Measurements from ENCODE around the gene TMEM273.
A peak's percentile ranks its signal among the peaks of the same experiment; 100 is the strongest.

TMEM273 gene

DNA sequence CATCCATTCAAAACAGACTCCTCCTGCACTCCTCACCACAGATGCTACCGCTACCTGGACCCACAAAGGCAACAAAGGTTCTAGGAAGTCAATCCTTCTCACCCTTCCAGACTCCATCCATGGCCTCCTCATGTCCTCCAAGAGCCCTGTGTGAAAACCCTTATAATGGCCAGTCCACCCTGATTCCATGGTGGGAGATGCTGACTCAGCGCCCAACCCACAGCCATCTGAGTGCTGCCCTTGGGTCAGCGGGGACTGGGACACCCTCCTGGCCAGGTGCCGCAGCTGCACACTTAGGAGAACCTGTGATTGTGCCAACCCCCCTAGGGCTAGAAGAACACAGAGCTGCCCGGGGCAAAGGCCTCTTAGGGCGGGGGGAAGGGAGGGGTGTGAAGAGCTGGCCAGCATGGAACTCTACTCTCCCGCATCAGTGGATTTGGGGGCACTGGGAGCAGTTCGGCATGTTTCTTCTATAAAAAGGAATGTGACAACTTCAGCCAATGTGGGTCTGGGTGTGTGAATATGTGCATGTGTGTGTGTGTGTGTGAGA, 25.4 kb downstream of the TMEM273 start:
- DNase-seq, result peak; percentile 1

DNA sequence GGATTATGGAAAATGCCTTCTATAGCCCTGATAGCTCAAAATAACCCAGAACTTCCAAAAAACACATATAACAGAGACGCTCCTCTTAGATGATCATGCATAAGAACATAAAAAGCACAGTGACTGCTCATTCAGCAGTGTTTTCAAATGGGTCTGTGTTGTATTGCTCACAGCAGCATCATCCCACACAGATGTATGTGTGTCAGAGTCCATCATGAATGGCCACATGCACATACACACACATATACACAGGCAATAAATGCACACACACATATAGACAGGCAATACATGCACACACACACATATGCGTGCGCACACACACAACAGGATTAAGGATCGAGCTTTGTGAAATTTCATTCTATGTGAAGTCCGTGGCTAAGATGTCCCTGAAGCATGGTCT, 26.1 kb downstream of the TMEM273 start:
- DNase-seq, result no peak

DNA sequence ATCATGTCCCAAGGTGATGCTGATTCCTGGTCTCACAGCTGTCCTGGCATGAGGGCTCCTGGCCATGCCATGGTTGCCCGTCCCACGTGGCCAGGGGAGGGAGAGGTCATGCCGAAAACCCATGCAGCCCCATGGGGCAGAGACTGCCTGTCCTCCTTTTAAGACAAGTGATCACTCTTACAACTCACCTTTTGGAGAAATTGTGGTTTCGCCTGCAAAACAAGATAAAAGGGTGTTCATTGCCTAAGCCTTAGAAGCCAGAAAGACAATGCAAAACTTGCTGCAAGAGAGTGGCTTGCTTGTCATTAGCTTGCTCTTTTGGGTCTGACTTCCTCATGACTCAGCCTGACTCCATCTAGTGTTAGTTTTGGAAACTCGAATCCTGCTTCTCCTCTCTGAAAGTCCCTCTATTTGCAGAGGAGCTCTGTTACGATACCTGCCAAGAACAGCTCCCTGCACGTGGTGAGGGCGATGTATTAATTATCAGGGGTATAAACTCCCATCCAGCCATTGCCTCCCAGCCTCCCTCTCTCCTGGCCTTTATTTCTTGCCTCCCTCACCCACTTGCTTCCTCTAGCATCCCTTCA, 26.7 kb downstream of the TMEM273 start:
- peak; percentile 73 for DNase-seq

DNA sequence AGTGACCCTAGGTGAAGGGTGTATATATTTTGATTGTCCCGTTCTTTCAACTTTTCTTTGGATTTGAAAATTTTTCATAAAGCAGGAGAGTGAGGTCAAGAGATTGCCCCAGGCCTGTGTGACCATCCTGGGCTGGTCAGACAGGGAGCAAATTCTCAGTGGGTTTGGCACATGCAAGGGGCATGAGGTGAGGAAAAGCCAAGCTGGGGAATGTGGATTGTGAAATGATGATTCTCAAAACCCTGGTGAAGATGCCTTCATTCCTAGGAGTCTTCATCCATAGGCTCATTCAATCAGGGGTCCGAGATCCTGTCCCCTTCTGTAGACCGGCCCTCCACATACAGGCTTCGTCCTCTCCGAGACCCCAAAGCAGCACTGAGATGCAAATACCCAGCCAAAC, 27.4 kb downstream of the TMEM273 start:
- no peak for DNase-seq

DNA sequence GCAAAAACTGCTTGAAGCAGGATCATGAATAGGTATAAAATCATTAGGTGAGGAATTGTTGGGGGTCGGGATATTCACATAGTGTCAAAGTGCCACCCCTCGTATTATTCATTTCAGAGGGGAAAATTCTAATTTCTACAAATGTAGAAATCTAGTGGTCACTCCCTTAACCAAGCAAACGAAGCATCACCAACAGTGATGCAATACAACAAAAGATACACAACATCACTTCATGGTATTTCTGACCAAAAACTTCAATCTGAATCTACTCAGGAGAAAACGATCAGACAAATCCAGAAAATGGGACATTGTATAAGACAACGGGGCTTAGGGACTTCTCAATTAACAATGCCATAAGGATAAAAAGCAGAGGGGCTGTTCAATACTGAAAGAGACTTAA, 28.1 kb downstream of the TMEM273 start:
- DNase-seq, result no peak

DNA sequence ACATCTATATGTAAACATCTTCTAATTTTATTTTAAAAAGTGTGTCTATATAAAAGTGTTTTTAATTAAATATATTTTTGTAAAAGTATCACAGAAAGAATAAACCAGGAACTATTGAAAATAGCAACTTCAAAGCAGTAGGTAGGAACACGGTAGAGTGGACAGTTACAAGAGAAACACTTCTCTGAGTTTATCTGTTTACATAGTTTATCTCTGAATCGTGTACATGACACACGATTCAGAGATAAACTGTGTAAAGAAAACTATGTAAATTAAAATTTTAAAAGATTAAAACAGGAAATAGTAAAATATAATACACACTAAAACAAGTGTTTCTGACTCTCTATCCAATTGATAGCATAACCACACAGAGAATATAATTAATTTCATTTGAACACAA, 29.3 kb downstream of the TMEM273 start:
- DNase-seq, result no peak

DNA sequence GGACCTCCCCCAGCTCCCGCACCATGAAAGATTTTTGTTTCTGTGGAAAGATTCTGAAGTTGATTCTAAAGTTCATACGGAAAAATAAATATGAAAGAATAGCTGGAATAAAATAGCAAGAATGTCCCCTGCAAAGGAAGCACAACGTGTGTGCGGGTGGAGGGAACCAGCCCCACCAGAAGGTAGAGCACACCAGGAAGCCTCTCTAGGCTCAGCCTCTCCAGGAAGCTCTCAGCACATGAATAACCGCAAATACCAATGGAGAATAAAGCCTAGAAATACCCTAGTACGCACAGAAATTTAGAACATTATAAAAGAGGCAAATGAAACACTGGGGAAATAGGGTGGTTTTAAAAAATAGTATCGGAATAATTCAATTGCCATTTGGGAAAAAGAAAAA, 29.8 kb downstream of the TMEM273 start:
- no peak for DNase-seq

DNA sequence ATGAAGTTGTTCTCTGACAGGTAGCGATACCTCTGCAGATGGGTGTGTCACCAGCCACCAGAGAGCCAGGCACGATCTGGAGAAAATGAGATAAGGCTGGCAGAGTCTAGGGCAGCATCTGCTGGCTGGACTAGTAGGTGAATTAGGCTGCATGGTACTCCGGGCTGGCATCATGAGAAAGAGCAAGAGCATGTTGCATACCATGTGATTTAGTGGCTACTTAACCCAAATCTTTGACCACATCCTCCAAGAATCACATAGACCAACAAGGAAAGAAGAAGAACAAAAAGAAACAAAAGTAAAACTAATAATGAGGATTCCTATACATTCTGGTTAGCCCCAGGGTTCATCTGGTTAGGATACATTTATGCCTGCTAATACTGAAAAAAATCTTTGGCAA, 31.0 kb downstream of the TMEM273 start:
- DNase-seq, result no peak

DNA sequence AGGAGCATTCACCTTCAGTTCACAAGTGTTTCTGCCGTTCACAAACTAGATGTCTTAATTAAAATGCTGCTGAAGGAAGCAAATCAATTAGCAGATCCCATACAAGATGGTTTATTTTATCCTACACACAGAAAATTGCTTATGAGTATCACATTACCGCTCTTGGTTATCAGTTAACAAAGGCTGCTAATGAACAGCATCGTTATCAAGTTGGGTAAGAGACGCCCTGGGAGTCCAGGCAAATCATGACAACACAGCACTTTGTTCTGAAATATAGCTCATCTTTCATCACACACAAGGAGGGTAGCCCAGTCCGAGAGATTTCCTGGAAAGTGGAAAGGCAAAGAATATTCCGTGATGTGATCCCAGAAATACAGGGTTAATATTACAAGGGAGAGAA, 33.5 kb downstream of the TMEM273 start:
- DNase-seq, result no peak

DNA sequence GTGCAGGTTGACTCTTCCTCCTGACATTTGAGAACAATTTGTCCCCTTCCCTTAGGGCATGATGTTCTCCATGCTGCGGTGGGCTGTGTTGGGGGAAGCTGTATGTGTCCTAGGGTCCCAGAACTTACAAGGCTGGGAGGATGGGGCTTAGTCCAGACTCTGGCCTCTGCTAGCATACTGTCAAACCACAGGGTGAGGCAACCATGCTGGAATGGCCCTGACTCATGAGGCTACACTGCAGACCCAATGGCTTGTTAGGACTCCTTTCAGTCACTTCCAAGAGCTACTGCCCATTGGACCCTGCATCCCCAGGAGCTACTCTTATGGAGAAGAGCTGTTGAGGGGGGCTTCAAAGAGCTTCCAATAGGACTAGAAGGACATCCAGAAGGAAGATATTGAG, 34.2 kb downstream of the TMEM273 start:
- no peak for DNase-seq

DNA sequence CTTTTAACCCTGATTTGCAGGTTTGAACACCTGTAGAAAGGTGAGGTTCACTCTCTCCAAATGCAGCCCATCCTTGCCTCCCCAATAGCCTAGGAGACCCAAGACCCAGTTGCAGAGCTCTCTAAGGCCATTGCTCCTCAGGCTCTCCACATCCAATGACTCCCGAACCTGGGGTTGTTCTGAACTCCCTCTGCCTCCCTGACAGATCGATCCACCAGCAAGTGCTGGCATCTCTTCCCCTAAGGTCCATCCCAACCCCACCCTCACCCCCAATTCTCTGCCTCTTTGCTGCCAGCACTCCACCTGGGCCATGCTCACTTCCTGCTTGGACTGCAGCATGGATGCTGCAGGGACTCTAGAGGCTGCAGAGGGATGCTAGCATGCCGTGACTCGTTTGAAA, 35.1 kb downstream of the TMEM273 start:
- DNase-seq, result no peak

DNA sequence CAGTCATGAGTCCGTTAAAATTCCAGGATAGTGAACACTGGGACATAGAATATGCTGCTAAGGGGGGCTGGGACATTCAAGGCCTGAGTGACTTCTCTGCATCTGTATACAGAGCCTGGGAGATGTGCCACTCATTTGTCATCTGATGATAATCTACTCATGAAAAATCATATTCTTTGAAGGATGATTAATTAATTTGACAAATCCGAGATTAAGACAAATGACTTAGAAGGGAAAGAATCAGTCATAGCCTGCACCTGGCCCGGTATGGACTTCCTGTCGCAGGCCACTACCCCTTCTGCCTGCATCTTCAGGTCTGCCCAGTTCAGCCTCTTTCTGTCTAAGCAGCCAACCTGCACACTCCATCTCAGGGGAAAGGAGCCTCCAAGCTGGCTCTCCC, 35.5 kb downstream of the TMEM273 start:
- DNase-seq, result no peak

DNA sequence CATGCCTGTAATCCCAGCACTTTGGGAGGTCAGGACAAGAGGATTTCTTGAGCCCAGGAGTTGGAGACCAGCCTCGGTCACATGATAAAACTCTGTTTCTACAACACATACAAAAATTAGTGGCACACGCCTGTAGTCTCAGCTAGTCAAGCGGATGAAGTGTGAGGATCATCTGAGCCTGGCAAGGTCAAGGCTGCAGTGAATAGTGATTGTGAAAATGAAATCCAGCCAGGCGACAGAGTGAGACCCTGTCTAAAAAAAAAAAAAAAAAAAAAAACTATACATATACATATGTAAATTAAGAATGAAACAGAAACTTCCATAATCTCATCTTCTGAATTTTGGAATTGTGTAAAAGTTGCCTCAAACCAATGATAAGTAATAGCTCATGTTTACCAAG, 36.2 kb downstream of the TMEM273 start:
- DNase-seq, result no peak

DNA sequence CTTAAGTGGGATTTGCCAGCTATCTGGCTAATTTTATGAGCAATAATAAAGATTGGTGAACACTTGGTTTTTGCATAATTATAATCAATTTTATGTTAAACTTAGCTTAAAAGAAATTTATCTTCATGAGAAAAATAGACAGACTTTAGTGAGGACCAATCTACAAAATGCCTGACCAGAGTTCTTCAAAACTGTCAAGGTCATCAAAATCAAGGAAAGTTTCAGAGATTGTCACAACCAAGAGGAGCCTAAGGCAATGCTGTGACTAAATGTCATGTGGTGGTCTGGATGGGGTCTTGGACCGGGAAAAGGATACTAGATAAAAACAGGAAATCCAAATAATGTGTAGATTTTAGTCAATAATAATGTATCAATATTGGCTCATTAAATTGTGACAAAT, 36.7 kb downstream of the TMEM273 start:
- DNase-seq, result no peak

DNA sequence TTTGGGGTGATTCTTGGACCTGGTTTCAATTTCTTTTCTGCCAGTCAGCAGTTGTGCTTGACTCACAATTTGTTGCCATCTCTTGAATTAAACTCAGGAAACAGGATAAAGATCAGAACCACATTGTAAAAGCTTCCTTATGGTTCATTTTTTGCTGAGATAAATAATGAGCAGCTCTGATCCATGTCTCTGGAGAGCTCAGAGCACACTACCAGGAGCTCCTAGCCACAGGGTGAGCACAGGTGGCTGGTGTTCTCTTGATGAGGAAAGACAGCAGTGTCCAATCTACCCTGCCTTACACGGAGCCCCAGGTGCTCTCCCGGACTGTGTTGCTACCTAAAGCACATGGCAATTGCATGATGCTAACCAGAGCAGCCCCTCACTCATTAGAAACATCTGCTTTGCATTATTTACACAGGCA, 37.2 kb downstream of the TMEM273 start:
- DNase-seq, result peak; percentile 49

DNA sequence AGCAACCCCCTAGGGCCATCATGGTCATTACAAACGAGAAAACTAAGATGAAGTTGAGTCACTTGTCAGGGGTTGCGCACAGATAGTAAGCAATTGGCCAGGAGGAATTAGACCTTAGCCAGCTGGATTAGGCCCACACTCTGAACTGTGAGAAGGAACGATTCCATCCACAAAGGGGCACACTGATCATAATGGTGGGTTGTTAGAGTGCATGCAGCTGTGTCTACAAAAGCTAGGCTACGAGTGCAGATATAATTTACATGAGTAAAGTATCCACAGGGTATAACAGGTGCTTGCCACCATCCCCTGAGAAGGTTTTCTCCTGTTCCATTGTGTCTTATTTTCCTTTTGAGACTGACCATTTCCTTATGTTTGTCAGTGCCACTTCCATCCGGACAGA, 37.8 kb downstream of the TMEM273 start:
- DNase-seq, result peak; percentile 66

DNA sequence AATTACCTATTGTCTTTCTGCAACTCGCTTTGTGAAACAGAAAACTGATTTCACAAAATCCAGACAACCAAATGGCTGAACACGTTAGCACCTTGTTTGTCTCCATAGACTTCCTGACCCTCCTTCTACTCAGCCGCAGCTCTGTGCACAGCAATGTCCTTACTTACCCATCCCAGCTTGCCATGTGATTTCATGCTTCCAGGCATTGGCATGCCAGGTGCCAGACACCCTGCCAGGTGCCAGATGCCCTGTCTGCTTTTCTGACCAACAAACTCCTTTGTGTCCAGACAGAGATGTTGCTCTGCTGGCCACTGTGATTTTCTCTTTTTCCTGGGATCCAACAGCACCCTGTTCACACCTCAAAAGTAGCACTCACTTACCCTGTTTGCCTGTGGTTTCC, 38.3 kb downstream of the TMEM273 start:
- peak; percentile 54 for DNase-seq

DNA sequence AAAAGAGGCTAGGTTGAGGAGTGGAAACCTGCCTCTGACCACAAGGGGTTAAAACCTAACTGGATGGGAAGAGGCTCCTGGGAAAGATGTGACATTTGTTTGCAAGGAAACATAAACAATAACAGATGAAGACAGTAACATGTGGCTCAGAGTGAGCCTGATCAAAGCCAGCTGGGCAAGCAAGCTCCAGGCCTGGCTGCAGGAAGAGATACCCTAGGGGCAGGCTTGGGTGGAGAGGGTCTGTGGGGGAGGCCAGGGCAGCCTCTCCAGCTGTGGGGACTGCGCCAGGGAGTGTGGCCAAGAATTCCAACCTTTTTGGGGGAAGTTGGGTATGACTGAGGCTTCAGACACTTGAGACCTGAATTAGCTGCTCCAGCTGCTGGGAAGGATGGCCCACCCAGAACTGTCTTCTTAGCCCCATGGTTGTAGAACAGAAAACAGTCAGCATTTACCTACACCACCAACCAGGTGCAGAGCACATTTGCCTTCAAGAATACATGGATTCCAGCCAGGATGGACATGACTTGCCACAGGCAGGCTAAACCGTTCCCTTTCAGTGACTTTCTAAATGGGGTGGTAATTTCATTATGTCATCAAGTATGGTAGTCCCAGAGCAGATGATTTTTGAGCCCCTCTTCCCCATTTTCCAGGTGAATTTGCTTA, 44.0 kb downstream of the TMEM273 start:
- no peak for DNase-seq

DNA sequence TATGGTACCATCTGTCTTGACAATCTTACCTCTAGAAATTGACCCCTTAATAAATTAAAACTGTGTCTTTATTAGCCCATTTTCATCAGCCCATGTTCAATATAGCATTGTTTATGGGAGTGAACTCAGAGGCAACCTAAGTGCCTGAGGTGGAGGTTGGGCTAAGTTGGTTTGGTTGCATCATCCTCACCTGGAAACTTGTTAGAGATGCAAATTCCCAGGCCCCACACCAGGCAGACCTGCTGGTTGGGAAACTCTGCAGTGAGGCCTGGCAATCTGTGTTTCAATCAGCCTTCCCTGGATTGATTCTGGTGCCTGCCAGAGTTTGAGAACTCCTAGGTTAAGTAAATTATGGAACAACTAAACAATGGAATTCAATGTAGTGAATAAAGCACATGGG, 44.9 kb downstream of the TMEM273 start:
- DNase-seq, result no peak

DNA sequence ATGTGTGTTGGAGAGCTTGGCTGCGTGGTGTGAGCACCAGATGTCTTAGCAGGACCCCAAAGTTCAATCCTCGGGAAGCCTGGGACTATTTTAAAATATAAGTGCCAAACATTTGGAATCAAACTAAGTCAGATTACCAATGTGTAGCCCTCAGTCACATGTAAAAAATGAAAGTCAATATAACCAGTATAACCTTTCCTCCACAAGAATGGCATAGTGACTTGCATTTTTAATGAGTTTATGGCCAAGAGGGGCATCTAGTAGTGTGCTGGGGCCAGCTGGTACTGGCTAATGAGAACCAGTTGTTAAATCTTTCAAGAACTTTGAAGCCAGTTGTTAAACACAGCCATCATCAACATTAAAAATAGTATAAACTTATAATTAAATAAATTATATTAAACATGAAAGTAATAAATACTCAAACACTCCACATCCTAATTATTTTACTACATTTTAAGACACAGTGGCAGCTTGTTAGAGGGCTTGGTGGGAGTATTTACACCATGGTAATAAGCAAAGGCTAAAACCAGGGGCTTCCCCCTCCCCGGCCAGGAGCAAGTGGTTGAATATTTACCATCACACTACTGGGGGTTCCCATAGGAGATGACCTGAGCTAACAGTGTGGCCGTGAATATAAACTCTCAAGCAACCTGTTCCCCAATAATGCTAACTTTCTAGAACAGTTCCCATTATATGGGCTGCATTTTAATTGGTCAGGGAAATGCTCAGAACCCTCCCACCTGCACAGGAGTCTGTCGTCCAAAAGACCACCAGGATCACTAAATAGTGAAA, 46.5 kb downstream of the TMEM273 start:
- no peak for DNase-seq

DNA sequence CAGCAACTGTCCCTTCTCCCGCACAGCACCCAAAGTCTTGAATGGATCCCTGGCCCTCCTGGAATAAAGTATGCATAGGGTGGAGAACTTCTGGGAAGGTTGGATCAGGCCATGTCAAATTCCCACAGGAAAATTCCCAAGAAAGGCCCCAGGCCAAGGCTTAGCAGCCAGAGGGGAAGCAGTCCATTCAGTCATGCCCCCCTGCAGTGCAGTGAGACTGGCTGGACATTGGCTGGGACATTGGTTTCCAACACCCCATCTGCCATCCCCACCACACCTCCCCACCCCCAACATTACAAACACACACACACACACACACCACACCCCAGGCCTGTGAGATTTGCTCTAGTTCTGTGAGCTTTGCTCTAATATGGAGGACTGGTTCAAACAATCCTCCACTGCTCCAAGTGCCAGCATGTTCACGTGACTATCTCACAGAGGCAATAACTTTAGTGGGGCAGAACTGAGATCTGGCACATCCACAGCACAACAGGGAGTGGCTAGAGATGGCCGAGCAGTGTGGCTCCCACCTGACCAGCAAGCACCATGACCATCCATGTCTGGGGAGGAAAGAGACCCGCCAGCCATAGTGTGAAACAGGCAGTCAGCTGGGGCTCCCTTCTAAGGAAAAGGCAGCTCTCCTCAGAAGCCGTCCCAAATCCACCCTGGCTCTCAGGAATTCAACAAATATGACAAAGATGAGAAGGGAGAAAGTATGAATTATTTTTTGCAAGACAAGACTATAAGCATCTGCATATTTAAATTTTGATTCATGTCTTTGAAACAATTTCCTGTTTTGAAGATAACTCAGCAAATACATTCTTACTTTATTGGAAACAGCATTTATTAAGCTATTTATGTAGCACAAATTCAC, 47.6 kb downstream of the TMEM273 start:
- DNase-seq, result no peak

DNA sequence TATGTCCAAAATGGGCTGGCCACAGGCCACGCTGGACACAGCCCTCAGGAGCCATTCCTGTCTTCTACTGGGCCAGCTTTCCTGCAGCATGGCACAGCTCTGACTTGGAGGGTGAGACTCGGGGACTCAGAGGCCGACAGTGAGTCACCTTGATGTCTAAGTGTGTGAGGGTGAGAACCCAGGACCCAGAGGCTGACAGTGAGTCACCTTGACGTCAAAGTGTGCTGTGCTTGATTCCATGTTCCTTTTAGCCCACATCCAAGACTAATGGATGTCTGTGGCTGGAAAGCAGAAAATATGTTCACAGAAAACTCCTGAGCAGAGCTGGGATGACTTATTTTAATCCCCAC, 48.4 kb downstream of the TMEM273 start:
- no peak for DNase-seq
